Activated CD8-positive, alpha-beta memory T cell treated with anti-CD3 and anti-CD28 coated beads for 4 hours (primary cell): ENCODE results near the gene PDLIM5.

Experiments used
- DNase-seq, 2 donors: peaks; one replicate each; pipeline ENCODE4 v3.0.0-alpha.2; 2020; ENCODE audit warnings: low read depth in 2 of 2

Gene PDLIM5

DNA sequence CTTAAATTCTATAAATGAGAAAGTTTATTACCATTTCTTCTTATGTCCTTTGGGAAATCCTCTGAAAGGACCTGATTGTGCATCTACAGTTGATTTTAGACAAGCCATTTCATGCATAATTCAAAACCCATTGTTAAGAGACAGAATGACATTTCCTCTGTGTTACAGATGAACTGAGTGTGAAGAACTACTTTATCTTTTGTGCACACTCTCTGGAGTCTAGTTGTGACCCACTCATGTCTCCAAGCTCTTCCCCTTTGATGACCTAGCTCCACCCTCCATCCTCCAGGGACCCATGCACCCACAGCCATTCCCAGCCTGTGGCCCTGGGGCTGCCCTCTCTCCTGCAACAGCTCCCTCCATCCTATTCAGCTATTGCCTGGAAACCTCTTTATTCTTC is 248.6 kb downstream of the PDLIM5 start:
- no peak for DNase-seq

DNA sequence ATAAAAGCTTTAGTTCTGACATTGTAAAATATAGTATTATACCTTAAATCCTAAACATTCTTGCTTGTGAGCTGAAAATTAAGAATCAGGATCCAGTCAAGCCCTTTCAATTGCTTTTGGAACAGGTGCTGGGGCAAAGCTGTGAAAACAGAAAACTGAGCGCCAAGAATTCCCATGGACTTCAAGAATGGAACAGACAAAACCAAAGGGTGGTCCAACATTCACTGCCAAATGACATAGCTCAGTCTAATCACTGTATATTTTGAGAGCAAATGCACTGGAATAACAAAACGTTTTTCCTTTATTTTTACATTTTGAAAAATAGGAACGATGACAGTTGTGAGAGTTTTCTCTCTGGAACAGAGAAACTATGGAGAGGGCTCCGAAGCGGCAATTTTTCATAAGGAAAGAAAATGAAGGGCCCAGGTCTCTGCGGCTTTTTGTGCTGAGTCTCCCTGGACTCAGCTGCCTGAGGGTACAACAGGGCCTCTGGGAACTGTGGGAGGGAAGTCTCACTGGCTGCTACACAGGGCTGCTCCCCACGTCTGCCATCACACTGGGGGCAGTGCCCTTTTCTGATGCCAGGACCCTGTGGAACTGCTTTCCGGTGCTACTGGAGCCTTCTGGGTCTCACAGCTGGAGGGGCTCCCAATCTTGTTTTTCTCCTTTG is 250.0 kb downstream of the PDLIM5 start:
- DNase-seq = no peak

- DNase-seq = no peak
Observed at GRCh38 chr4:94711635-94712034, 259.9 kb downstream of the PDLIM5 start.

DNA sequence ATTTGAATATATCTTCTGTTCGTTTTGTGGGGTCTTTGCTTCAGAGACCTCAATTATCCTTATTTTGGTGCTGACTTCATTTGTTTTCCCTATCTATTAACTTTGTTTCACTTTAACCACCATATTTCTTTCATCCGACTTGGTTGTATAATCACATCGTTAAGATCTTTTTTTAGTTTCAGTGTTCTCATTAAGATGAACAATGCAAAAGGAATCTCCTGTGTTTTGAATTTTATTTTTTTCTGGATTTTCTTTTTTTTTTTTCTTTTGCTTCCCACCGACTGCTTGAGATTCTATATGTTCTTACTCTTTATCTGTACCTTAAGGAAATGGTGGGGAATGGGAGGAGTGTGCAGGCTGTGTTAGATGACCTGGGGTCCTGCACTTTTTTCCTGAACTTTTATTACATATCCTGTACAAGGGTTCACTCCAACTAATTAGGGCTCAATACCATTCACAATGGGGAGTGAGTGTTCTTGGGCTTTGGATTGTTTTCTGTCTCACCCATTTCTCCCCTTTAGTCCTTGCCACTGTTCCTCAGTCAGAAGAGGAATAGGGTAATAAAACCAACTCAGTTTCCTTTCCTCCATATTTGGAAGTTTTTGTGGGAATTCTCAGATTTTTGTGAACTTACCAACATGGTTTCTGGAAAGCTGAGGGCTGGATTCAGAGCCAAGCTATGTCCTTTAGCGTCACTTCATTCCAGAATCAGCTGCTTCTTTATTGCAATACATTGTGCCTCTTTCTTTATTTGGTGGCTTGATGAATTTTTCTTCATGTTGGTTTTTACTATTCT is 262.8 kb downstream of the PDLIM5 start:
- no peak for DNase-seq

DNA sequence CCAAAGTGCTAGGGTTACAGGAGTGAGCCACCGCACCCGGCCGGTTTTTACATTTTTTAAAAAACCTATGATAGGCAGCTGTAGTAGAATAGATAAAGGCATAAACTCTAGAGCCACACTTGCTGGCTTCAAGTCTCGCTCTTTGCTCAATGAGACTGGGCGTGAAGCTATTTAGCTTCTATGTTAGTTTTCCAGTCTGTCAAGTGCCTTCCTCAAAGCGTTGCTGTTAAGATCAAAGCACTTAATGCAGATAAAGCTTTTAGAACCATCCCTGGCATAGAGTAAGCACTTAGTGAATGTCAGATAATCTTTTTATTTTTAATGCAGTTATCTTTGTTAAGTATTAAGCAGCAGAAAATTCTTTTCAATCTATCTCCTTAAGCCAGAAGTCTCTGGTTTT is 264.0 kb downstream of the PDLIM5 start:
- DNase-seq = no peak
